ENCODE results near the gene TRPC4AP. TPM values are rescaled to one million over a fixed set of nuclear protein-coding genes. Genes with fewer than 3 reads are reported as not detected.

TRPC4AP gene
- polyA plus RNA-seq, 2 of the 4 experiments (the other 2 are of a cell fraction): 51.4 to 55.3 TPM

DNA sequence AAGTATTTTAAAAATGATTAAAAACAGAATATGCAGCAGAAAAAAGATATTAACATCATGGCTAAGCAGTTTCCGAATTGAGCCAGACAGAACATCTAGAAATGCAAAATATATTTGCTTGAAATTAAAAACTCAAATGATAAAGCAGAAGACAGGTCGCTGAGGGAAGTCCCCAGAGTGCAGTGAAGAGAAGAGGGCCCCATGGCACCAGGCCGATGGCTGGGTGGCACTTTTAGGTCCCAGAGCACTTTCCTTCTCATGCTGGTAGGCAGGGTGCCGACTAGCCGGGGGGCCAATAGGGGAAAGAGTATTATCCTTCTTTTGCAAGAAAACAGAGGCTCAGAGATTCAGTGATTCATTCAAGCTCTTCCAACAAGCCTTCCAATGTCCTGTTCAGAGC lies 78.1 kb downstream of the TRPC4AP start:
- Histone ChIP-seq H3K9me3 (no peaks in the 10 kb centered on the region), H3K4me1 (no peaks in the 10 kb centered on the region), H3K27ac (no peak overlapping the region), H3K4me2 (no peak overlapping the region), H3K4me3 (no peak overlapping the region)
- FAIRE-seq: no peak
- 92% methylated on average over 5 of the region's 5 CpGs for WGBS (ENCODE audit: missing lambda C conversion rate)
- DNase-seq (ENCODE audit: low read depth in 1 of 2, low spot score in 1 of 2): no peak
- TF ChIP-seq, protein P1, sequence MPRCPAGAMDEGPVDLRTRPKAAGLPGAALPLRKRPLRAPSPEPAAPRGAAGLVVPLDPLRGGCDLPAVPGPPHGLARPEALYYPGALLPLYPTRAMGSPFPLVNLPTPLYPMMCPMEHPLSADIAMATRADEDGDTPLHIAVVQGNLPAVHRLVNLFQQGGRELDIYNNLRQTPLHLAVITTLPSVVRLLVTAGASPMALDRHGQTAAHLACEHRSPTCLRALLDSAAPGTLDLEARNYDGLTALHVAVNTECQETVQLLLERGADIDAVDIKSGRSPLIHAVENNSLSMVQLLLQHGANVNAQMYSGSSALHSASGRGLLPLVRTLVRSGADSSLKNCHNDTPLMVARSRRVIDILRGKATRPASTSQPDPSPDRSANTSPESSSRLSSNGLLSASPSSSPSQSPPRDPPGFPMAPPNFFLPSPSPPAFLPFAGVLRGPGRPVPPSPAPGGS (IDR thresholded peaks at IDR 0.05): no peak
- TF ChIP-seq E2F6 (IDR thresholded peaks at IDR 0.05; ENCODE audit: borderline replicate concordance, low read depth) (no peak), USF2 (IDR thresholded peaks at IDR 0.05) (no peak), JUN (IDR thresholded peaks at IDR 0.05) (no peak), HEYL (CRISPR knock-in tag; IDR thresholded peaks at IDR 0.05) (no peak), HOXB13 (CRISPR knock-in tag; IDR thresholded peaks at IDR 0.05; ENCODE audit: low read depth) (no peak), ESRRA (IDR thresholded peaks at IDR 0.05; ENCODE audit: borderline replicate concordance, low read length) (no peak), ZC3H11A (IDR thresholded peaks at IDR 0.05) (no peak), RARB (CRISPR knock-in tag; IDR thresholded peaks at IDR 0.05) (no peak), POLR2AphosphoS2 (conservative IDR thresholded peaks at IDR 0.05; ENCODE audit: low read length) (no peak), MAFK (IDR thresholded peaks at IDR 0.05; ENCODE audit: partially characterized antibody) (no peak), HDAC2 (IDR thresholded peaks at IDR 0.05) (no peak), RFX5 (IDR thresholded peaks at IDR 0.05) (no peak), HES2 (IDR thresholded peaks at IDR 0.05) (no peak), BHLHE40 (IDR thresholded peaks at IDR 0.05; ENCODE audit: low read depth, low read length) (no peak), PHF8 (IDR thresholded peaks at IDR 0.05; ENCODE audit: borderline replicate concordance, low read depth) (no peak), ZFP36 (IDR thresholded peaks at IDR 0.05; ENCODE audit: borderline replicate concordance, partially characterized antibody) (no peak), KDM5A (IDR thresholded peaks at IDR 0.05) (no peak), HOXA7 (CRISPR knock-in tag; IDR thresholded peaks at IDR 0.05) (no peak)
- POLR2A ChIA-PET: no interaction called here
- no peak for ATAC-seq
- CTCF ChIA-PET: no interaction called here

GRCh38 chr20:35013421-35014411 lies 78.9 kb downstream of the TRPC4AP start:
- Histone ChIP-seq H3K4me3 (no peak overlapping the region), H3K4me2 (no peak overlapping the region), H3K4me1 (no peaks in the 10 kb centered on the region), H3K9me3 (no peaks in the 10 kb centered on the region), H3K27ac (no peak overlapping the region)
- ATAC-seq (no peak), DNase-seq (ENCODE audit: low read depth in 1 of 2, low spot score in 1 of 2) (no peak), FAIRE-seq (no peak)
- 91% methylated on average over 13 of the region's 13 CpGs for WGBS (ENCODE audit: missing lambda C conversion rate)
- TF ChIP-seq MAFK (IDR thresholded peaks at IDR 0.05; ENCODE audit: partially characterized antibody) (no peak), JUNB (IDR thresholded peaks at IDR 0.05) (no peak), NPAS2 (CRISPR knock-in tag; IDR thresholded peaks at IDR 0.05; ENCODE audit: borderline replicate concordance) (no peak), CHD2 (IDR thresholded peaks at IDR 0.05; ENCODE audit: low read length, partially characterized antibody) (no peak), NFE2L2 (conservative IDR thresholded peaks at IDR 0.05; ENCODE audit: low read length) (no peak), EHMT2 (IDR thresholded peaks at IDR 0.05; ENCODE audit: low read depth) (no peak), TFCP2L1 (CRISPR knock-in tag; IDR thresholded peaks at IDR 0.05) (no peak), FOXS1 (CRISPR knock-in tag; IDR thresholded peaks at IDR 0.05) (no peak), EP300 (IDR thresholded peaks at IDR 0.05) (no peak), EHF (CRISPR knock-in tag; IDR thresholded peaks at IDR 0.05) (no peak), ESRRA (IDR thresholded peaks at IDR 0.05; ENCODE audit: borderline replicate concordance, low read length) (no peak), HEYL (CRISPR knock-in tag; IDR thresholded peaks at IDR 0.05) (no peak)
- TF ChIP-seq, protein P2, sequence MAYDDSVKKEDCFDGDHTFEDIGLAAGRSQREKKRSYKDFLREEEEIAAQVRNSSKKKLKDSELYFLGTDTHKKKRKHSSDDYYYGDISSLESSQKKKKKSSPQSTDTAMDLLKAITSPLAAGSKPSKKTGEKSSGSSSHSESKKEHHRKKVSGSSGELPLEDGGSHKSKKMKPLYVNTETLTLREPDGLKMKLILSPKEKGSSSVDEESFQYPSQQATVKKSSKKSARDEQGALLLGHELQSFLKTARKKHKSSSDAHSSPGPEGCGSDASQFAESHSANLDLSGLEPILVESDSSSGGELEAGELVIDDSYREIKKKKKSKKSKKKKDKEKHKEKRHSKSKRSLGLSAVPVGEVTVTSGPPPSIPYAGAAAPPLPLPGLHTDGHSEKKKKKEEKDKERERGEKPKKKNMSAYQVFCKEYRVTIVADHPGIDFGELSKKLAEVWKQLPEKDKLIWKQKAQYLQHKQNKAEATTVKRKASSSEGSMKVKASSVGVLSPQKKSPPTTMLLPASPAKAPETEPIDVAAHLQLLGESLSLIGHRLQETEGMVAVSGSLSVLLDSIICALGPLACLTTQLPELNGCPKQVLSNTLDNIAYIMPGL (CRISPR knock-in tag; IDR thresholded peaks at IDR 0.05; ENCODE audit: borderline replicate concordance): no peak
- ChIA-PET POLR2A (interaction anchor here (0.6 to 0.7 kb wide), 2 partner anchors 63 to 395 kb away, joined by 3 to 4 read pairs; no protein-coding TSS in a partner anchor), CTCF (interaction anchor here (1.2 to 1.6 kb wide), 2 partner anchors 140 to 256 kb away, joined by 3 to 7 read pairs; no protein-coding TSS in a partner anchor)
